C1 segment of cervical spinal cord (tissue), 14 donors: Measurements from ENCODE around the gene CDK13.
"Not testable (repeated sequence)": the region's sequence is repeated elsewhere in the genome, so short reads cannot be mapped to it uniquely, and the experiment has no call there.

Experiments
- DNase-seq, 14 donors: peaks; one replicate each; lab custom pipeline; 2025; lab: John Stamatoyannopoulos, UW

CDK13 gene

GRCh38 chr7:40097728-40098127, 147.7 kb downstream of the CDK13 start:
- DNase-seq = no peak

- no peak for DNase-seq
These were observed 148.8 kb downstream of the CDK13 start for GRCh38 chr7:40098810-40099209.

GRCh38 chr7:40099837-40100236, 149.8 kb downstream of the CDK13 start:
- DNase-seq = no peak

- no peak for DNase-seq
These were observed 151.1 kb downstream of the CDK13 start for GRCh38 chr7:40101201-40101600.

GRCh38 chr7:40102897-40103296, 152.8 kb downstream of the CDK13 start:
- DNase-seq = no peak

DNA sequence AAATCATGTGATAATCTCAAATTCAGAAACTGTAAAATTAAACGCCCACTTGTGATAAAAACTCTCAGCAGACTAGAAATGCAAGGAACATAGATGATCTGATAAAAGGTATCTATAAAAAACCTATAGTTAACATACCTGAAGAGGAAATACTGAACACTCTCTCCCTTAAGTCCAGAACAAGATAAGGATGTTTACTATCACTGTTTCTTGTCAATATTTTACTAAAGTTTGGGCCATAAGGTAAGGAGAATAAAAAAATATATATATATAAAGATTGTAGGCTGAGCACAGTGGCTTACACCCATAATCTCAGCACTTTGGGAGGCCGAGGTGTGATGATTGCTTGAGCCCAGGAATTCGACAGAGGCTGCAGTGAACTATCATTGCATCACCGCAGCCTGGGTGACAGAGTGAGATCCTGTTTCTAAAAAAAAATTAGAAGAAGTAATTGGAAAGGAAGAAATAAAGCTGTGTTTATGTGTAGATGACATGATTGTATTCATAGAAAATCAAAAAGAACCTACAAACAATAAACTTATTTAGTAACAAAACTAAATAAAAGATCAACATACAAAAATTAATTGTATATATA, 155.9 kb downstream of the CDK13 start:
- no peak for DNase-seq

GRCh38 chr7:40115936-40116335, 165.9 kb downstream of the CDK13 start:
- DNase-seq = no peak

- not testable (repeated sequence) for DNase-seq
These were observed 167.1 kb downstream of the CDK13 start for GRCh38 chr7:40117199-40117598.

DNA sequence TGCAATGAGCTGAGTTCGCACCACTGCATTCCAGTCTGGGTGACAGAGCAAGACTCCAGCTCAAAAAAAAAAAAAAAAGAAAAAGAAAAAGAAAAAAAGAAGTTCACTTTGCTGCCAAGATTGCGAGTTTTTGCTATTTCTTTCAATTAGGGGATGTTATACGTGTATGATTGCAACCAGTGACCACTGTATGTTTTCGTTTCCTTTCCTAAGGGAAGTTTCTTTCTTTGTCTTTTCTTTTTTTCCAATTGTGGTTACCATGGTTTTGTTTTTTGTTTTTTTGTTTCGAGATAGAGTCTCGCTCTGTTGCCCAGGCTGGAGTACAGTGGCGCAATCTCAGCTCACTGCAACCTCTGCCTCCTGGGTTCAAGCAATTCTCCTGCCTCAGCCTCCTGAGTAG, 168.1 kb downstream of the CDK13 start:
- not testable (repeated sequence) for DNase-seq

GRCh38 chr7:40120020-40120419, 170.0 kb downstream of the CDK13 start:
- no peak for DNase-seq

- not testable (repeated sequence) for DNase-seq
These were observed 172.3 kb downstream of the CDK13 start for GRCh38 chr7:40122100-40122939.

DNA sequence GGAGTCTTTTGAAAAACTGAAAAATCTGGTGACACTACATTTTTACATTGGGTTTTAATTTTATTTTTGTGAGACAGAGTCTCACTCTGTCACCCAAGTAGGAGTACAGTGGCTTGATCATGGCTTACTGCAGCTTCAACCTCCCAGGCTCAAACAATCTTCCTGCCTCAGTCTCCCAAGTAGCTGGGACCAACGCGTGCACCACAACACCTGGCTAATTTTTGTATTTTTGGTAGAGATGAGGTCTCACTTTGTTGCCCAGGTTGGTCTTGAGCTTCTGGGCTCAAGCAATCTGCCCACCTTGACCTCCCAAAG, 172.8 kb downstream of the CDK13 start:
- DNase-seq = no peak

DNA sequence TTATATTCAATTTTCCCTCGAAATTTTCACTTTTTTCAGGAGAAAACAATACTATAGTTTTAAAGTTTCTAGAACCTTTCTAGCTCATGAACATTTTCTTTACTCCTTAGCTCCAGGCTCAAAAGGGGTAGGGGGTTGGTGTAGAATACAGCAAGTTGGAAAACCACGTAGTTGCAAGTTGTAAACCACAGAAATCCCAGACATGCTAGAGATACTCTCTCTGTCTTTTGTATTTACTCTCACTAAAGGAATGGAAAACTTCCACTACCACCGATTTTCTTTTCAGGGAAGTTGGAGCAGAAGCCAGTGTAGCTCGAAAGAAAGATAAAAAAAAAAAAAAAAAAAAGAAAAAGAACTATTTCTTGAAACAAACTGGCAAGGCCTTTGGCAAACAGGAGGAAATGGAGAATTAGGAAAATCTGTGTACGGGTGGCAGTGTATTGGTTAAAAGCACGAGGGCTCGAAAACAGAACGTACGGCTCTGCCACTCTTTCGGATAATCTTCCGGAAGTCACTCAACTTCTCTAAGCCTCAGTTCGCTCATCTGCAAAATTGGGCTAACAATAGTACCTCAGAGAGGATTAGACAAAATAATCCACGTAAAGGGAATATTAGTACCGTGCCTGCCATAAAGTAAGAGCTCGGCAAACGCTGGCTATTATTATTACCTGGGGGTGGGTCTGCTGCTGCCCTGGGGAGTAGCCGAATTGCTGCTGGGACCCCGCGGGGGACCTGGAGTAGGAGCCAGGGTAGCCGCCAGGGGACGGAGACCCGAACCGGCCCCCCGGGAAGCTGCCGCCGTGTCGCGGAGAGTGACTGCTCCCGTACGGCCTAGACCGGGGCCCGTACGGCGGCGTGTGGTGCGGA, 183.7 kb downstream of the CDK13 start:
- DNase-seq = peak in 2 of 14 donors; percentile 57 to 74

- peak; percentile 37 to 99 (median 92) for DNase-seq
These were observed 184.6 kb downstream of the CDK13 start, which contains the start of the genes MPLKIP and SUGCT for GRCh38 chr7:40134428-40135316. Gene MPLKIP (minus strand): TSS chr7:40134622. CDS start chr7:40134567, 55 bp downstream. Gene SUGCT (plus strand): TSS chr7:40135005.

DNA sequence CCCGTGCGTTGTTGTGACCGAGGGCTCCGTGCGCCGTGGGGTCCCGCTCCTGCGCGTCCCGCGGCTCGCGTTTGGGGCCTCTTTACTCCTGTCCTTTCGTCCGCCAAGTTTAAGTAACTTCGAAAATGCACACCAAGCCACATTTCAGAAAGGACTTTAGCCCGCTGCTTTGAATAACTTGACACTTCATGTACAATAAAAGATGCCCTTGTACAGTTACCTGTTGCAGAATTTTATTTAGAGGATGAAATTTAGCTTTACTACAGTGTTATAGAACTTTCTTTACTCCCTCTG, 185.2 kb downstream of the CDK13 start:
- no peak for DNase-seq

DNA sequence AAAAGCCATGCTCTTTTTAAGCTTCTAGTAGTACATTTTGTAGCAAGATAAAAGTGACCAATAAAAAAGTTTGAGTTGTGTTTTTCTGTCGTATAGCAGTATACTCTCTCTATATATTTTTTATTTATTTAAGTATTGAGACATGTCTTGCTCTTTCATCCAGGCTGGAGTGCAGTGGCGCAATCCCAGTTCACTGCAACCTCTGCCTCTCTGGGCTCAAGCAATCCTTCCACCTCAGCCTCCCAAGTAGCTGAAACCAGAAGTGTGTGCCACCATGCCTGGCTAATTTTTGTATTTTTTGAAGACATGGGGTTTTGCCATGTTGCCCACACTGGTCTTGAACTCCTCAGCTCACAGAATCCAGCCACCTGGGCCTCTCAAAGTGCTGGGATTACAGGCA, 187.5 kb downstream of the CDK13 start:
- no peak for DNase-seq

DNA sequence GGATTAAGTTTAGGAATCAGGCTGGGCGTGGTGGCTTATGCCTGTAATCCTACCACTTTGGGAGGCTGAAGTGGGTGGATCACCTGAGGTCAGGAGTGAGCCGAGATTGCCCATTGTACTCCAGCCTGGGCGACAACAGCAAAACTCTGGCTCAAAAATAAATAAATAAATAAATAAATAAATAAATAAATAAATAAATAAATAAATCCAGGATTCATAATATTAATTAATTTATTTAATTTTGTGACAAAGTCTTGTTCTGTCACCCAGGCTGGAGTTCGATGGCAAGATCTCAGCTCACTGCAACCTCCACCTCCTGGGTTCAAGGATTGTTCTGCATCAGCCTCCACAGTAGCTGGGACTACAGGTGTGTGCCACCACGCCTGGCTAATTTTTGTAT, 188.9 kb downstream of the CDK13 start:
- no peak for DNase-seq

- not testable (repeated sequence) for DNase-seq
These were observed 189.8 kb downstream of the CDK13 start for GRCh38 chr7:40139891-40140290.

GRCh38 chr7:40141916-40142315, 191.9 kb downstream of the CDK13 start:
- DNase-seq = not testable (repeated sequence)

DNA sequence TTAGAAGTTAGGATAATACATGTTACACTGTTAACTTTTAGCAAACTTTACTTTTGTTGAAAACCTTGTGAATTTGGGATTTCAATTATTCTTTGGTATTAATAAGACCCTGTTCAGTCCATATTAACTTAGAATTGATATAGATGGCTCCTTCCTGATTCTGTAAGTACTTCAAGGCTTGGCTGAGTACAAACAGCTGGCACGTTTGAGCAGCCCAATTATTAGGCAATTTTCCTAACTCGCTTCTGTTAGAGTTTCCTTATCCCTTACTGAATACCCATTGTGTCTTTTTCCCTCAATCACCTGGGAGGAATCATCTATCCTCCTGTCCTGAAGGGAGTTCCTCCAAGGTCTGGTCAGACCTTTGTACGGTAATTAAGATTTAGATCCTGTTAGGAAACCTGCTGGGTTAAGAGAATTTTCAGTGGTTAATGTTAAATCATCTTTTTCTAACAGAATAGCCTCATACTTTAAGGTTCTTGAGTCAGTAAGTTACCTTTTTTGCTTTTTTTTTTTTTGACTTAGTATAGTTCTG, 195.6 kb downstream of the CDK13 start:
- not testable (repeated sequence) for DNase-seq
